ENCODE results near the gene WWOX. TPM values are rescaled to one million over a fixed set of nuclear protein-coding genes. Genes with fewer than 3 reads are reported as not detected.

WWOX gene
- total RNA-seq, 6 experiments from 2014 or later = 13.0 to 24.3 (median 16.5) TPM

GRCh38 chr16:78656887-78657286, 557.4 kb downstream of the WWOX start:
- Histone ChIP-seq H3K4me3 (no peak overlapping the region), H3K9me3 (no peaks in the 10 kb centered on the region), H3K4me1 (peaks cover 0 to 11% (median 0%) of the 10 kb centered on the region in 4 donors), H3K27me3 (no peaks in the 10 kb centered on the region), H3K27ac (no peak overlapping the region), H3K36me3 (no peaks in the 10 kb centered on the region)
- 69% methylated on average over 3 of the region's 10 CpGs for WGBS (ENCODE audit: insufficient coverage, low coverage, low lambda C conversion rate, missing lambda C conversion rate)
- intact Hi-C loops (cut with DNase I) = no loop called here
- DNase-seq = no peak
- ATAC-seq = no peak
- no peak for TF ChIP-seq CTCF (IDR thresholded peaks at IDR 0.05)
- TF ChIP-seq POLR2A (IDR thresholded peaks at IDR 0.05) = no peak

GRCh38 chr16:78659216-78659615, 559.8 kb downstream of the WWOX start:
- TF ChIP-seq CTCF (IDR thresholded peaks at IDR 0.05) (no peak), POLR2A (IDR thresholded peaks at IDR 0.05) (no peak)
- ATAC-seq (no peak), DNase-seq (no peak)
- no peaks in the 10 kb centered on the region for H3K27me3 ChIP-seq
- intact Hi-C loops (cut with DNase I) = no loop called here
- H3K36me3 ChIP-seq = no peaks in the 10 kb centered on the region
- H3K27ac ChIP-seq = no peak overlapping the region
- H3K4me1 ChIP-seq = peaks cover 0 to 11% (median 0%) of the 10 kb centered on the region in 4 donors
- no peak overlapping the region for H3K4me3 ChIP-seq
- no peaks in the 10 kb centered on the region for H3K9me3 ChIP-seq
- whole genome bisulfite sequencing (ENCODE audit: insufficient coverage, low coverage, low lambda C conversion rate, missing lambda C conversion rate) = 56% methylated on average over 5 of the region's 9 CpGs

GRCh38 chr16:78659668-78660217, 560.3 kb downstream of the WWOX start:
- no peak for DNase-seq
- intact Hi-C loops (cut with DNase I) = no loop called here
- Histone ChIP-seq H3K36me3 (no peaks in the 10 kb centered on the region), H3K9me3 (no peaks in the 10 kb centered on the region), H3K27ac (no peak overlapping the region), H3K4me3 (no peak overlapping the region), H3K4me1 (peaks cover 0 to 11% (median 0%) of the 10 kb centered on the region in 4 donors), H3K27me3 (no peaks in the 10 kb centered on the region)
- WGBS (ENCODE audit: insufficient coverage, low coverage, low lambda C conversion rate, missing lambda C conversion rate) = 46% methylated on average over 3 of the region's 3 CpGs
- peak in 1 of 4 donors; percentile 23 for ATAC-seq
- TF ChIP-seq CTCF (IDR thresholded peaks at IDR 0.05) (no peak), POLR2A (IDR thresholded peaks at IDR 0.05) (no peak)

- TF ChIP-seq CTCF (IDR thresholded peaks at IDR 0.05) = no peak
- TF ChIP-seq POLR2A (IDR thresholded peaks at IDR 0.05) = no peak
- WGBS (ENCODE audit: insufficient coverage, low coverage, low lambda C conversion rate, missing lambda C conversion rate) = 91% methylated on average over 1 of the region's 1 CpG
- H3K4me1 ChIP-seq = peaks cover 0 to 3% (median 0%) of the 10 kb centered on the region in 4 donors
- H3K4me3 ChIP-seq = no peak overlapping the region
- intact Hi-C loops (cut with DNase I) = no loop called here
- ATAC-seq (no peak), DNase-seq (no peak)
- H3K27ac ChIP-seq = no peak overlapping the region
- no peaks in the 10 kb centered on the region for H3K9me3 ChIP-seq
- H3K27me3 ChIP-seq = no peaks in the 10 kb centered on the region
- no peaks in the 10 kb centered on the region for H3K36me3 ChIP-seq
These were observed 561.3 kb downstream of the WWOX start for GRCh38 chr16:78660795-78661194.

- no peaks in the 10 kb centered on the region for H3K27me3 ChIP-seq
- 100% methylated on average over 5 of the region's 5 CpGs for WGBS (ENCODE audit: insufficient coverage, low coverage, low lambda C conversion rate, missing lambda C conversion rate)
- no peak for TF ChIP-seq POLR2A (IDR thresholded peaks at IDR 0.05)
- TF ChIP-seq CTCF (IDR thresholded peaks at IDR 0.05) = no peak
These were observed 564.2 kb downstream of the WWOX start for GRCh38 chr16:78663690-78664089.

More at GRCh38 chr16:78663690-78664089, 564.2 kb downstream of the WWOX start:
- DNase-seq (no peak), ATAC-seq (no peak)
- H3K9me3 ChIP-seq = no peaks in the 10 kb centered on the region
- intact Hi-C loops (cut with DNase I) = no loop called here
- no peak overlapping the region for H3K4me3 ChIP-seq
- no peak overlapping the region for H3K27ac ChIP-seq
- H3K36me3 ChIP-seq = no peaks in the 10 kb centered on the region
- no peaks in the 10 kb centered on the region for H3K4me1 ChIP-seq

Data from right lobe of liver (tissue), 6 donors.